HUES48 (cell line): ENCODE results near the gene RFX1.
A peak's percentile ranks its signal among the peaks of the same experiment; 100 is the strongest.
"Not testable (repeated sequence)": the region's sequence is repeated elsewhere in the genome, so short reads cannot be mapped to it uniquely, and the experiment has no call there.

ENCODE experiments used
- H3K27ac ChIP-seq: one replicate; pipeline ENCODE4 v1.7.0; 2013; ENCODE audit warnings: low read depth, low read length, inconsistent platforms
- H3K27me3 ChIP-seq: 2 replicates; pipeline ENCODE4 v1.6.1; 2013; ENCODE audit warnings: mild to moderate bottlenecking, low read length; ENCODE audit not compliant: control insufficient read depth, insufficient read depth
- H3K36me3 ChIP-seq: 2 replicates; pipeline ENCODE4 v1.6.1; 2013; ENCODE audit warnings: low read length; ENCODE audit not compliant: control insufficient read depth, insufficient read depth
- H3K4me1 ChIP-seq: 2 replicates; pipeline ENCODE4 v1.6.1; 2013; ENCODE audit warnings: mild to moderate bottlenecking, low read length; ENCODE audit not compliant: control insufficient read depth, insufficient read depth
- H3K4me3 ChIP-seq: 2 replicates; pipeline ENCODE4 v1.5.1; 2013; ENCODE audit warnings: mild to moderate bottlenecking, low read depth, low read length
- H3K9ac ChIP-seq: 2 replicates; pipeline ENCODE4 v1.6.1; 2013; ENCODE audit warnings: mild to moderate bottlenecking, low read depth, low read length, moderate library complexity
- H3K9me3 ChIP-seq: 2 replicates; pipeline ENCODE4 v1.6.1; 2013; ENCODE audit warnings: low read length; ENCODE audit not compliant: control insufficient read depth, insufficient read depth

Gene RFX1

GRCh38 chr19:14006085-14006765, at the start of gene RFX1:
RFX1 (minus strand) TSS chr19:14006320; CDS start chr19:13993843, 12,477 bp downstream.
- Histone ChIP-seq H3K36me3 (no peaks in the 10 kb centered on the region), H3K4me1 (peaks cover 5% of the 10 kb centered on the region; the same call in 1 of the 2 replicates), H3K9ac (peak within 1 kb of the TSS; percentile 83), H3K9me3 (no peaks in the 10 kb centered on the region), H3K4me3 (peak within 1 kb of the TSS; percentile 78), H3K27me3 (no peaks in the 10 kb centered on the region), H3K27ac (peak within 1 kb of the TSS; percentile 99)

DNA sequence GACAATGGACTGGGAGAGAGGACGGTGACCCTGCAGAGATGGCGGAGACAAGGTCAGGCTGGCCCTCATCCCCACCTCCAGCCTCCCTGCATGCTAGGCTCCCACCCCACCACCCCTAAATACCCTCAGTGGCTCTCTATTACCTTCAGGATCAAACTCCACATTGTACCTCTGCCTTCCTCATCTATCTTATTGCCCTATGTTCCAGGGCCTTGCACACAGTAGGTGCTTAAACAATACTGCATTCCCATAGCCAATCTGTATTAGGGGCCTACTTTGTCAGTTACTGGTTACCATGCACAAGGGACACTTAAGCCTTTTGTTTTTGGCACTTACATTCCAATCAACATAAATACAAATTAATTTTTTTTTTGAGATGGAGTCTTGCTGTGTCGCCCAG, 49.3 kb upstream of the RFX1 start:
- H3K27me3 ChIP-seq = peaks cover 22% of the 10 kb centered on the region
- no peak overlapping the region for H3K4me3 ChIP-seq
- no peaks in the 10 kb centered on the region for H3K4me1 ChIP-seq
- H3K9ac ChIP-seq = no peak overlapping the region
- H3K36me3 ChIP-seq = peaks cover 4% of the 10 kb centered on the region; the same call in 1 of the 2 replicates
- no peaks in the 10 kb centered on the region for H3K9me3 ChIP-seq
- H3K27ac ChIP-seq = no peak overlapping the region

DNA sequence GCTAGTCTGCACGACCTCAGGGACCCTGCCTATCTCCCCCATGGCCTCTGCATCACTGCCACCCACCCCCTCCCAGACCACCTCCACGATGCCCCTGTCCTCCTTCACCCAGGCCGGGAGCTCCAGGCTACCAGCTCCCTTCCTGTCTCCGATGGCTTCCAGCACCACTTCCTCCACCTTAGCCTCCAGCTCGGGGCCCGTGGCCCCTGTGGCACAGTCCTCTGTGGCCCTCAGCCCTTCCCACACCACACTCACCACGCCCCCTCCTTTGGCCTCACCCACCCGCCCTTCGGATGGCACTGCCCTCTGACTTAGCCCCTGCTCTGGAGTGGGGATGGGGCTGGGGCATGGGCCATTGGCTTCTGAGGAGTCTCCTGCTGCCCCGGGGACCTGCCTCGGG, 48.6 kb upstream of the RFX1 start:
- Histone ChIP-seq H3K9ac (no peak overlapping the region), H3K4me1 (no peaks in the 10 kb centered on the region), H3K27me3 (peaks cover 18% of the 10 kb centered on the region), H3K9me3 (no peaks in the 10 kb centered on the region), H3K4me3 (no peak overlapping the region), H3K27ac (no peak overlapping the region), H3K36me3 (peaks cover 4% of the 10 kb centered on the region; the same call in 1 of the 2 replicates)

DNA sequence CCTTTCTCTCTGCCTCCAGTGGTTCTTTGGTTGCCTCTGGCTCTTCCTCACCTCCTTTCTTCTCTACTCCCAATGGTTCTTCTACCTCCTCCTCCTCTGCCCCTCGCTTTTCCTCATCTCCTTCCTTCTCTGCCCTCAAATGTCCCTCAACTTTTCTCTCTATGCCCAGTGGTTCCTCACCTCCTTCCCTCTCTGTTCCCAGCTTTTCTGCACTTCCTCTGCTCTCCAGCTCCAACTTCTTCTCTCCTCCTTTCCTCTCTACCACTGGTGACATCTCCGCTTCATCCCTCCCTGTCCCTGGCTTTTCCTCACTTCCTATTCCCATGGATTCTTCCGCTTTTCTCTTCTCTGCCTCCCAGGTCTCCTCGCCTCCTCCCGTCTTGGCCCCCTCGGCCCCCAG, 48.0 kb upstream of the RFX1 start:
- Histone ChIP-seq H3K9me3 (no peaks in the 10 kb centered on the region), H3K27me3 (peaks cover 12% of the 10 kb centered on the region), H3K9ac (no peak overlapping the region), H3K4me3 (no peak overlapping the region), H3K27ac (no peak overlapping the region), H3K4me1 (no peaks in the 10 kb centered on the region), H3K36me3 (peaks cover 4% of the 10 kb centered on the region; the same call in 1 of the 2 replicates)

- Histone ChIP-seq H3K27ac (no peak overlapping the region), H3K4me3 (no peak overlapping the region), H3K4me1 (no peaks in the 10 kb centered on the region), H3K27me3 (peaks cover 6% of the 10 kb centered on the region), H3K9me3 (no peaks in the 10 kb centered on the region), H3K36me3 (peaks cover 4% of the 10 kb centered on the region; the same call in 1 of the 2 replicates), H3K9ac (no peak overlapping the region)
Observed at GRCh38 chr19:14053500-14053899, 47.4 kb upstream of the RFX1 start.

DNA sequence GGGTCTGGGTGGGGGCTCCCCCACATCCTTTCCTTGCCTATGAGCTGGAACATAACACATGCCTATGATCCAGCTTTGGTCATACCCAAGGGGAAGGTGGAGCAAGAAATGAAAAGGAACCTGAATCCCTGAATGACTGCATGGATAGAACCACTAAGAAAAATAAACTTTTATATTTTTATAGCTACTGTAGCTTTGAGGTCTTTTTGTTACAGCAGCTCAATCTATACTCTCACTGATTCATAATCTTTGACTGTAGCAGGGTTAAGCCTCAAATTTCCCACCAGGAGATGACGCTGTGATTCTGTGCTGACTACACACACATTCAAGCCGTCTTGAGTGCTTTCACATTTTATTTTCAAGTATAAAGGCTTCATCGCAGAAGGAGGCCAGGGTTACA, 46.9 kb upstream of the RFX1 start:
- Histone ChIP-seq H3K27ac (no peak overlapping the region), H3K9ac (no peak overlapping the region), H3K4me1 (no peaks in the 10 kb centered on the region), H3K9me3 (no peaks in the 10 kb centered on the region), H3K27me3 (peaks cover 1% of the 10 kb centered on the region), H3K36me3 (peaks cover 4% of the 10 kb centered on the region; the same call in 1 of the 2 replicates), H3K4me3 (no peak overlapping the region)

- Histone ChIP-seq H3K27me3 (no peaks in the 10 kb centered on the region), H3K4me1 (no peaks in the 10 kb centered on the region), H3K9ac (no peak overlapping the region), H3K4me3 (no peak overlapping the region), H3K36me3 (peaks cover 4% of the 10 kb centered on the region; the same call in 1 of the 2 replicates), H3K27ac (no peak overlapping the region), H3K9me3 (no peaks in the 10 kb centered on the region)
Observed at GRCh38 chr19:14052470-14052869, 46.4 kb upstream of the RFX1 start.

- Histone ChIP-seq H3K4me3 (no peak overlapping the region), H3K36me3 (peaks cover 4% of the 10 kb centered on the region; the same call in 1 of the 2 replicates), H3K27ac (no peak overlapping the region), H3K27me3 (no peaks in the 10 kb centered on the region), H3K9ac (no peak overlapping the region), H3K4me1 (no peaks in the 10 kb centered on the region), H3K9me3 (no peaks in the 10 kb centered on the region)
Observed at GRCh38 chr19:14051980-14052379, 45.9 kb upstream of the RFX1 start.

GRCh38 chr19:14050961-14051360, 44.8 kb upstream of the RFX1 start:
- not testable (repeated sequence) for H3K27ac ChIP-seq, H3K9ac ChIP-seq, H3K4me3 ChIP-seq, H3K36me3 ChIP-seq, H3K9me3 ChIP-seq, H3K27me3 ChIP-seq, H3K4me1 ChIP-seq

DNA sequence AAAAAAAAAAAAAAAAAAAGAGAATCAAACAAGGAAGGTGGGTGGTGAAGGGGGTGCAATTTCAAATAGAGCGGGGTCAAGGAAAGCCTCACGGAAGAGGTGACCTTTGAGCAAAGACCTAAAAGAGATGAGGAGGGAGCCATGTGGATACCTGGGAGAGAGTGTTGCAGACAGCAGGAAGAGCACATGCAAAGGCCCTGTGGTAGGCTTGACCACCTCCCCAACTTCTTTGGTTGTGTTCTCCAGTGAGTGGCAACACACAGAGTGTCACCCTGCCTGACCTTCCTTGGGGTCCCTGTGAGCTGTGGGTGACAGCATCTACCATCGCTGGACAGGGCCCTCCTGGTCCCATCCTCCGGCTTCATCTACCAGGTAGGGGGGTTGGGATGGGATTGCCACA, 44.4 kb upstream of the RFX1 start:
- H3K9ac ChIP-seq = no peak overlapping the region
- no peaks in the 10 kb centered on the region for H3K27me3 ChIP-seq
- H3K4me1 ChIP-seq = no peaks in the 10 kb centered on the region
- H3K4me3 ChIP-seq = no peak overlapping the region
- H3K9me3 ChIP-seq = no peaks in the 10 kb centered on the region
- no peak overlapping the region for H3K27ac ChIP-seq
- peaks cover 4% of the 10 kb centered on the region; the same call in 1 of the 2 replicates for H3K36me3 ChIP-seq

DNA sequence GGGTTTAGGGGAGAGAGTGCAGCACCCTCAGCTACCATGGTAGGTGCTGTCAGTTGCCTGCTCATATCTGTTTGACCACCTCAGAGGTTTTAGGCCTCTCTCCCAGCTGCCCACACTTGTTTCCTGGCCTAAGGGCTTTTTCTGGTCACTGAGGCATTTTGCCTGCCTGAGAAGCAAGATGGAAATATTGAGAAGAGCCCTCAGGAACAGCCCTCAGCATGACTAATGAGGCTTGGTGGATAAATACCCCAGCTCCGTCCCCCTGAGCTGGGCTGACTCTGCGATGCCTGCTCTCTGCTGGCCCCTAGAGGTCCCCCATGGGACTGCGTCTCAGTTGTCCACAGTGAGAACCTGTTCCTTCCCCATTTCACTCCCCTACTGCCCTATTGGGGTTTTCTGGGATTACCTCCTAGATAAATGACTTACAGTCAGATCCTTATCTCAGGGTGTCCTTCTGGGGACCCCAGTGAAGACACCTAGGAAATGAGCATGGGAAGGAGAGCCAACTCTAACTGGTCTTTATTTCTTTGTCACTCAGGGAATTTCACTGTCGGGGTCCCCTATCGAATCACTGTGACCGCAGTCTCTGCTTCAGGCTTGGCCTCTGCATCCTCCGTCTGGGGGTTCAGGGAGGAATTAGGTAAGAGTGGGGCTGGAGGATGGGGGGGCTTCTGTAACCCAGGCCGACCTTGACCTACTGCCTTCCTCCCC, 42.5 kb upstream of the RFX1 start:
- H3K9ac ChIP-seq = no peak overlapping the region
- peaks cover 4% of the 10 kb centered on the region; the same call in 1 of the 2 replicates for H3K36me3 ChIP-seq
- H3K27ac ChIP-seq = no peak overlapping the region
- no peak overlapping the region for H3K4me3 ChIP-seq
- no peaks in the 10 kb centered on the region for H3K4me1 ChIP-seq
- H3K27me3 ChIP-seq = no peaks in the 10 kb centered on the region
- H3K9me3 ChIP-seq = no peaks in the 10 kb centered on the region
